ENCODE measurements around the gene TNRC18.

DNA sequence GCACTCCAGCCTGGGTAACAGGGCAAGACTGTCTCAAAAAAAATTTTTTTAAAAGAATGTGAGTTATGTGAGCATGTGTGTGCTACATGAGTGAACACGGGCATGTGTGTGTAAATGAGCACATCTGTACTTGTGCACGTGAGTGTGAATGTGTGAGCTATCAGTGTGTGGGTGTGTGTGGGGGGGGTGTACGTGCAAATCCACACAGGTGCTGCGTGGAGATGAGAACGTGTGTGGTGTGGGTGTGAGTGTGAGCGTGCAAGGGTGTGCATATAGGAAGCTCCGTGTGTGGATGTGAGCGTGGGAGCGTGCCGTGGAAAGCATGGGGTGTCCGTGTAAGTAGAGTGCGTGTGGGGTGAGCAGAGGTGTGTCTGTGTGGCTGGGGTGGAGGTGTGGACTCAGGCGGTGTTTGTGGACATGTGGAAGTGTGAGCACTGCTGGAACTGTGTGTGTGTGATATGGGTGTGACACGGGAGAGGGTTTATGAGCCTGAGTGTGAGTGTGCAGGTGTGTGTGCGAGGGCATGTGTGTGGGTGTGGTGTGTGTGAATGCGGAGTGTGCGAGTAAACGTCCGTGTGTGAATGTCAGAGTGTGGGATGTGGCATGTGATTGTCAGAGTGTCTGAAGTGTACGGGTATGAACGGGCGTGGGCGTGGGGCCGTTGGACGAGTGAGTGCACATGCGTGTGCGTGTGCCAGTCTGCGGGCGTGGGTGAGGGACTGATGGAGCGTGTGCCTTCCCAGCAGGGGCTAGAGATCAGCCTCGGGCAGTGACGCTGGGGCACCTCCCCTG, 45.9 kb upstream of the TNRC18 start:
- TF ChIP-seq, protein P1, sequence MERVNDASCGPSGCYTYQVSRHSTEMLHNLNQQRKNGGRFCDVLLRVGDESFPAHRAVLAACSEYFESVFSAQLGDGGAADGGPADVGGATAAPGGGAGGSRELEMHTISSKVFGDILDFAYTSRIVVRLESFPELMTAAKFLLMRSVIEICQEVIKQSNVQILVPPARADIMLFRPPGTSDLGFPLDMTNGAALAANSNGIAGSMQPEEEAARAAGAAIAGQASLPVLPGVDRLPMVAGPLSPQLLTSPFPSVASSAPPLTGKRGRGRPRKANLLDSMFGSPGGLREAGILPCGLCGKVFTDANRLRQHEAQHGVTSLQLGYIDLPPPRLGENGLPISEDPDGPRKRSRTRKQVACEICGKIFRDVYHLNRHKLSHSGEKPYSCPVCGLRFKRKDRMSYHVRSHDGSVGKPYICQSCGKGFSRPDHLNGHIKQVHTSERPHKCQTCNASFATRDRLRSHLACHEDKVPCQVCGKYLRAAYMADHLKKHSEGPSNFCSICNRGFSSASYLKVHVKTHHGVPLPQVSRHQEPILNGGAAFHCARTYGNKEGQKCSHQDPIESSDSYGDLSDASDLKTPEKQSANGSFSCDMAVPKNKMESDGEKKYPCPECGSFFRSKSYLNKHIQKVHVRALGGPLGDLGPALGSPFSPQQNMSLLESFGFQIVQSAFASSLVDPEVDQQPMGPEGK (CRISPR knock-in tag; IDR thresholded peaks at IDR 0.05; ENCODE audit: borderline replicate concordance): no peak
- TF ChIP-seq ARNTL (CRISPR knock-in tag; IDR thresholded peaks at IDR 0.05; ENCODE audit: borderline replicate concordance, low read depth): no peak
- no peak for TF ChIP-seq RARB (CRISPR knock-in tag; IDR thresholded peaks at IDR 0.05)
- no peak for TF ChIP-seq ZNF565 (CRISPR knock-in tag; conservative IDR thresholded peaks at IDR 0.05; ENCODE audit: low read depth)
